ENCODE results near the gene MRPL33. TPM values are rescaled to one million over a fixed set of nuclear protein-coding genes. Genes with fewer than 3 reads are reported as not detected.

MRPL33 gene
- total RNA-seq = 100 to 1,000 TPM in 1 of 4 donors, 10 to 100 TPM in 3; 72.1 to 138 (median 82.6) TPM

DNA sequence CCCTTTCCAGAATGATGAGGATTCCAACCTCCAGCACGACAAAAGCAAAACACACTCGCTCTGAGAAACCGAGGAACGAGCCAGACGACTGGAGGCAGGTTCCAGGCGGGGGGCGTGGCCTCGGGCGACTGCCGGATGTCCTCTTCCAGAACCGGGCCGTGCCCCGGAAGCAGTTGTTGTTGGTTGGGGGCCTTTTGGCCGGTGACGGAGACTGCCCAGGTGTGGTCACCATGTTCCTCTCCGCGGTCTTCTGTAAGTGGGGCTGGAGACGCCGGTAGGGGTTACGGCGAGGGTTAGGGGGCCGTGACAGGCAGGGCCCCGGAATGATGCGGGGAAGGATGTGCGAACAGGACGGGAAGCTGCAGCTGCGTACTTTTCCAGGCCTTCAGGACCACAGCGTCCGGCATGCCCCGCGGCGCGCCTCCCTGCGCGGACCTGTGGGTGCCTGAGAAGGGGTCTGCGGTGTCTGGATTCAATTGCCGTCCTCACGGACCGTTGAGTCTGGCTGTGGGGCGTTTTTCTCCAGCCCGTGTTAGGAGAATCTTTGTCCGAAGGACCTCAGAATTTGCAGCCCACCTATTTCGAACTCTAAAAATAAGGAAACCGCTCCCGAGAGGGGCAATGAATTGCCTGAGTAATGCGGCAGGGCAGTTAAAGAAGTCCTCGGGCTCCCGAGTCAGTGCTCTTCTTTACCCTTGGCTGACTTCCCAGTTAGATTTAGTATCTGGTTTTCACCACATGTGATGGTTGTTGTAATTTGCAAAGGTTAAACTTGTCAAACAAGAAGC lies at the start of gene MRPL33:
Gene MRPL33 (plus strand): TSS at position 172 of the 788 bp plus-strand sequence. CDS start 59 bp downstream, at position 231.
- TF ChIP-seq, protein P1, sequence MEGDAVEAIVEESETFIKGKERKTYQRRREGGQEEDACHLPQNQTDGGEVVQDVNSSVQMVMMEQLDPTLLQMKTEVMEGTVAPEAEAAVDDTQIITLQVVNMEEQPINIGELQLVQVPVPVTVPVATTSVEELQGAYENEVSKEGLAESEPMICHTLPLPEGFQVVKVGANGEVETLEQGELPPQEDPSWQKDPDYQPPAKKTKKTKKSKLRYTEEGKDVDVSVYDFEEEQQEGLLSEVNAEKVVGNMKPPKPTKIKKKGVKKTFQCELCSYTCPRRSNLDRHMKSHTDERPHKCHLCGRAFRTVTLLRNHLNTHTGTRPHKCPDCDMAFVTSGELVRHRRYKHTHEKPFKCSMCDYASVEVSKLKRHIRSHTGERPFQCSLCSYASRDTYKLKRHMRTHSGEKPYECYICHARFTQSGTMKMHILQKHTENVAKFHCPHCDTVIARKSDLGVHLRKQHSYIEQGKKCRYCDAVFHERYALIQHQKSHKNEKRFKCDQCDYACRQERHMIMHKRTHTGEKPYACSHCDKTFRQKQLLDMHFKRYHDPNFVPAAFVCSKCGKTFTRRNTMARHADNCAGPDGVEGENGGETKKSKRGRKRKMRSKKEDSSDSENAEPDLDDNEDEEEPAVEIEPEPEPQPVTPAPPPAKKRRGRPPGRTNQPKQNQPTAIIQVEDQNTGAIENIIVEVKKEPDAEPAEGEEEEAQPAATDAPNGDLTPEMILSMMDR (IDR thresholded peaks at IDR 0.05; ENCODE audit: low read depth) = no peak

DNA sequence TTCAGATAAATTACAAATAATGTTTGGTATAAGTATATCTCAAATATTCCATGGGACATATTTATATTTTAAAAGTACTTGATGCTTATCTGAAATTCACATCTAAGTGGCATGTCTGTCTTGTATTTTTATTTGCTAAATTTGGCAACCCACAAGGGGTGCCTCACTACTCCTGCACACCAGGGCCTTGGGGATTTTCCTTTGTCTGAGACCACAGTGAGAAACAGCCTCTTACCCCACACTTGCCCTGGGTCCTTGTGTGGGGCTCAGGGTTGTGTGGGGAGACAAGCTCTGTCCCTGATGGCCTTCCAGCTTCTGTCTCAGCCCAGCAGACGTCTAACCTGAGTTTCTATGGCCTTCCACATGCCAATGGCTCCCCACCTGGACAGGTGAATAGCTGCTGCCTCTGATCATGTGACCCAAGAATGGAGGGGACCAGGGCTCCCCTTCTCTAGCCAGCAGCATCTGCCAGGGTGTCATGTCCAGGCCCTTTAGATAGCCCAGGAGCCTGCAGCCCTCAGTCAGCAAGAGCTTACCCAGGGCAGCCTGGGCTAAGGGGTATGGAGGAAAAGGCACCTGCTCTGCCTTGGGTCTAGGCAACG lies 49.5 kb upstream of the MRPL33 start:
- TF ChIP-seq, protein P1 (IDR thresholded peaks at IDR 0.05; ENCODE audit: low read depth) = no peak

DNA sequence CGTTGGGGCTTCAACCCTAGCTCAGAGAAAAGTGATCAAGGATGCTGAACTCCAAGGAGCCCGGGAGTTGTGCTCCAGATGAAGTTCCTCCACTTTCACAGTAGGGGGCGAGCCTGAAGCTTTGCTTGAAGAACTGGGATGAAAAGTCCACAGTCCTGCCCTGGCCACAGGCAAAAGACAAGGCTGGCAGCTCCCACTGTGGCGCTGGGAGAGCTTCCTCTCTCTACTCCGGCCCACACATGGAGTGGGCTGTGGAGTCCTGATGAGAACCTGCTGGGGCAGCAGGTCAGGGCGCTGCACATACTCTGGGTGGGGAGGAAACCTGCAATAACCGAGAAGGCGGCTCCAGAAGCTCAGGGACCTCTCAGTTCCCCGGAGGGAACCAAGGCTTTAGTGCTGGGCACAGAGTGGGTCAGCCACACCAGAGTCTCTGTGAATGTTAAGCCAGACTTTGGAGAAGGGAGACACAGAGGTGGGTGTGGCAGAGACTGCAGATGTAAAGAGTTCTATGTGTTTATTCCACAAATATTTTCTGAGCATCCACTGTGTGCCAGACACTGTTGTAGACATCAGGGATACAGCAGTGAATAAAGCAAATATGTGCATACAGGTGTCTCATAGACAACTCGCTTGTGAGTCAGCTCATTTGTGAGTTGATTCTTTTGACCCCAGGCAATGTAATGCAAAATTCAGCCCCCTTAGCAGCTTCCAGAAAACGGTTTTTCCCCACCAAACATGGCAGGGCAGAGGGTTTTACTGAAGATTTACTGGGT lies 48.0 kb upstream of the MRPL33 start:
- TF ChIP-seq, protein P1 (IDR thresholded peaks at IDR 0.05; ENCODE audit: low read depth) = no peak

DNA sequence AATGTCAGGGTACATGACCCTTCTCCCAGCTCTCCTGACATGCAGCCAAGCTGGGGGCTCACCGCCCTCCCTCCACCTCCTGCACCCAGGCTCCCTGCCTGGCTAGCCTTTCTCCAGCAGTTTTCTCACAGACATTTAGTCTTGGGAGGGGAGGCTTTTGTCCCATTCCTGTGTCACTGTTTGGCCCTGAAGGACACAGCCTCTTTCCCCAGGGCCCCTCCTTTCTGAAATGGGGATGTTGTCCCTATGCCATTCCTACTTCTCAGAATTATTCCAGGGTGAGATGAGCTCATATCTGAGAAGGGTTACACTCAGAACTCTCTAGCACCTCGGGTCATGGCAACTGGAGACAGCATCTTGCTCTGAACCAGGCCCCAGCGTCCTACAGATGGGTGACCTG lies 47.3 kb upstream of the MRPL33 start:
- TF ChIP-seq, protein P1 (IDR thresholded peaks at IDR 0.05; ENCODE audit: low read depth) = no peak

DNA sequence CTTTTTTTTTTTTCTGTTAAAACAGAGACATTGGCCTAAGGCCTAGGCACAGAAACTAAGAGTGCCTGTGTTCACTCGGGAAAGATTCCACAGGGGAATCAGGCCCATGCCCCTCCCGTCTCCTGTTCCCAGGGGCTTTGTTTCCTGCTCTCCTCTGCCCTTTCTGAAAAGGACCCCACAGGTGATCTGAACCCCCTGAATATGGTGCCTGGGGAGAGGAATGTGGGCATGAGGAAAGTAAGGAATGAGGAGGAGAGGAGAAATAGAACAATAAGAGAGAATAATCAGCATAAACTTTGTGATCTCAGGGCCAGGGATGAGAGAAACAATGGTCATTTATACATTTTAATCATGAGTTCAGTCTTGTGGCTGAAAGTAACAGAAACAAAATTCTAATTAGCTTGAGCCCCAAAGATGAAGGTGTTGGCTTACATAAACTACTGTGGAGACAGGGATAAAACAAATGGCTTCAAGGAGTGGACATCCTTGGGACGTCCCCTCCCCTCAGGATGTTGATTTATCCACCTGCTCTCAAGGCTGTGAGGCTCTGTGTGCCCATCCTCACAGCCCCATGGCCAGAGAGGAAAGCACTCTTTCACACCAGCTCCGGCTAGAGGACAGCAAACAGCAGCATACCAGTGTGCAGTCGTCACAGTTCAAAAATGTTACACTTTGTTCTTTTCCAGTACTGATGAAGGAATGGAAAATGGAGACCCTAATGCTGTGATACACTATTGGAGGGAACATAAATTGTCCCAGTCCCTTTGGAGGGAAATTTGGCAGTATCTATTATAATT lies 46.4 kb upstream of the MRPL33 start:
- TF ChIP-seq, protein P1 (IDR thresholded peaks at IDR 0.05; ENCODE audit: low read depth) = no peak

DNA sequence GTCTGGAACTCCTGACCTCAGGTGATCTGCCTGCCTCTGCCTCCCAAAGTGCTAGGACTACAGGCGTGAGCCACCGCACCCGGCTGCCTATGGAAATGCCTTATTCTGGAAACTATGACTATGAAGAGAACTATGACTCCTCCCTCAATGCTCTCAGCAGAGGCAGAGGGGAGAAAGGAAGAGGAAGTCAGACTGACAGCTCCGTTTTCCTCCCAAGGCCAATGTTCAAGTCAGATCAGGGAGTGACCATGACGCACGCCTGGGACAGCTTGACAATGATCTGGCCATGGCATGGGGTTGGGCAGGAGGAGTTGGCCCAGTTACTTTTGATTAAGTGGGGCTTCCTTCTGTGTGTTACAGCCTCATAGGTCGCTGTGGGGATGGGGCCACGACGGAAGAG lies 44.3 kb upstream of the MRPL33 start:
- TF ChIP-seq, protein P1 (IDR thresholded peaks at IDR 0.05; ENCODE audit: low read depth) = no peak
